K562 (cell line): ENCODE results near the gene HMBS. TPM values are rescaled to one million over a fixed set of nuclear protein-coding genes. Genes with fewer than 3 reads are reported as not detected.

Experiments used
- ATAC-seq: fragments of 200-7000 bp; cut with Tn5 transposase; 3 replicates; pipeline ENCODE4 v1.9.1; 2020; ENCODE audit warnings: moderate library complexity
- BruUV-seq: library from RNA; stranded (reverse); fragments of 400-500 nt; replicated peaks from 2 replicates; lab custom pipeline; 2021; lab: Mats Ljungman, UMichigan
- CTCF ChIA-PET: fragments of 300-600 bp; formaldehyde crosslinking; extraction: SDS; loops from one replicate; lab custom pipeline; 2021; ENCODE audit warnings: low intra/inter-chr PET ratio; lab: Yijun Ruan, JAX
- POLR2A ChIA-PET: fragments of 300-600, 350-650 bp; sonication (Branson Sonifier 250); formaldehyde crosslinking; extraction: SDS; loops from one replicate; lab custom pipeline; 2021; ENCODE audit warnings: antibody characterized with exemption, inconsistent platforms; lab: Yijun Ruan, JAX
- DNase-seq, 4 experiments: peaks; one replicate each; pipeline versions ENCODE4 v3.0.0 to v3.0.0-alpha.2; 2011 to 2018; ENCODE audit warnings: low spot score in 3 of 4, mixed read lengths in 3 of 4; ENCODE audit errors: extremely low read depth in 1 of 4
- FAIRE-seq: peaks from 2 replicates; lab custom pipeline; 2011; peaks lifted over from hg19 to GRCh38; lab: Jason Lieb, UNC
- H2AFZ ChIP-seq: 2 replicates; pipeline ENCODE4 v1.6.0; 2011; ENCODE audit warnings: low read depth, low read length, control low read depth, inconsistent platforms
- H3K27ac ChIP-seq: fragments of 200-600 bp; 3 replicates; pipeline ENCODE4 v1.8.0; 2011; ENCODE audit warnings: low read depth, mild to moderate bottlenecking, control low read depth, inconsistent platforms, low read length, moderate library complexity, mixed read lengths; ENCODE audit errors: extremely low read depth
- H3K27me3 ChIP-seq, 2 experiments: fragments of 300-600 bp in 1 of 2; 2 replicates in 1 of 2; 3 replicates in 1 of 2; pipeline versions ENCODE4 v1.6.0 to v1.8.0; 2011; ENCODE audit warnings: inconsistent platforms in 2 of 2, low read length in 2 of 2, mild to moderate bottlenecking in 1 of 2, mixed read lengths in 1 of 2, moderate library complexity in 1 of 2; ENCODE audit not compliant: control insufficient read depth in 2 of 2, insufficient read depth in 2 of 2
- H3K36me3 ChIP-seq: fragments of 300-600 bp; 3 replicates; pipeline ENCODE4 v1.8.0; 2011; ENCODE audit warnings: mild to moderate bottlenecking, low read length, inconsistent platforms; ENCODE audit not compliant: control insufficient read depth, insufficient read depth
- H3K4me1 ChIP-seq, 2 experiments: fragments of 200-600 bp in 1 of 2; replicated peaks in 1 of 2; 2 replicates in 1 of 2; 3 replicates in 1 of 2; pipeline versions ENCODE4 v1.5.1 to v1.8.0; 2011; ENCODE audit warnings: inconsistent platforms in 2 of 2, low read length in 2 of 2, mild to moderate bottlenecking in 1 of 2, mixed read lengths in 1 of 2, moderate library complexity in 1 of 2; ENCODE audit not compliant: control insufficient read depth in 2 of 2, insufficient read depth in 2 of 2
- H3K4me2 ChIP-seq: 2 replicates; pipeline ENCODE4 v1.6.1; 2011; ENCODE audit warnings: low read length, control low read depth, inconsistent platforms, mixed read lengths; ENCODE audit not compliant: insufficient read depth
- H3K4me3 ChIP-seq: fragments of 200-600 bp; sonication (generic), shearing (Covaris generic); 2 replicates; pipeline ENCODE4 v1.5.1; 2016; ENCODE audit warnings: control low read depth, inconsistent platforms
- H3K79me2 ChIP-seq: fragments of 200-600 bp; 3 replicates; pipeline ENCODE4 v1.8.0; 2011; ENCODE audit warnings: low read length, inconsistent platforms; ENCODE audit not compliant: control insufficient read depth, insufficient read depth
- H3K9ac ChIP-seq, 2 experiments: 2 replicates each; pipeline versions ENCODE4 v1.6.0 to v1.6.1; 2011; ENCODE audit warnings: low read depth in 2 of 2, low read length in 2 of 2, control low read depth in 1 of 2, inconsistent platforms in 1 of 2, mild to moderate bottlenecking in 1 of 2, mixed read lengths in 1 of 2; ENCODE audit not compliant: insufficient read depth in 1 of 2
- H3K9me1 ChIP-seq: one replicate; pipeline ENCODE4 v1.6.0; 2011; ENCODE audit warnings: inconsistent platforms, mild to moderate bottlenecking, low read length, moderate library complexity; ENCODE audit not compliant: control insufficient read depth, insufficient read depth
- H3K9me3 ChIP-seq: replicated peaks from 2 replicates; pipeline ENCODE4 v1.5.1; 2011; ENCODE audit warnings: low read depth, low read length, inconsistent platforms; ENCODE audit not compliant: control insufficient read depth, insufficient read depth
- H4K20me1 ChIP-seq: replicated peaks from 2 replicates; pipeline ENCODE4 v1.6.1; 2011; ENCODE audit warnings: low read length, inconsistent platforms, mixed read lengths; ENCODE audit not compliant: control insufficient read depth, insufficient read depth
- ARID1B ChIP-seq: fragments of 450-650 bp; IDR thresholded peaks from 2 replicates; pipeline ENCODE4 v1.6.1; 2016; ENCODE audit warnings: antibody characterized with exemption, mild to moderate bottlenecking, inconsistent platforms
- ATF3 ChIP-seq, 2 experiments: fragments of 450-650 bp in 1 of 2; sonication (generic) in 1 of 2; formaldehyde crosslinking in 1 of 2; IDR thresholded peaks in 1 of 2; conservative IDR thresholded peaks in 1 of 2; 2 replicates each; pipeline versions ENCODE4 v1.6.1 to v1.8.1; 2016 to 2023; ENCODE audit warnings: mild to moderate bottlenecking in 2 of 2, moderate library complexity in 2 of 2, inconsistent platforms in 1 of 2, missing genetic modification reagents in 1 of 2
- C11orf30 ChIP-seq: fragments of 450-650 bp; IDR thresholded peaks from 2 replicates; pipeline ENCODE4 v1.6.1; 2016; ENCODE audit warnings: low read depth, mild to moderate bottlenecking
- DMBX1 ChIP-seq: fragments of 250-450 bp; sonication (Bioruptor Pico); IDR thresholded peaks from 2 replicates; pipeline ENCODE4 v1.8.0; 2022; ENCODE audit warnings: inconsistent platforms, mild to moderate bottlenecking, moderate library complexity, borderline replicate concordance
- FOSL1 ChIP-seq: fragments of 200-800 bp; sonication (Bioruptor generic); conservative IDR thresholded peaks from 2 replicates; pipeline ENCODE4 v1.6.1; 2016; ENCODE audit warnings: missing genetic modification characterization, missing compliant biosample characterization
- MAFF ChIP-seq: IDR thresholded peaks from 2 replicates; pipeline ENCODE4 v1.6.1; 2012; ENCODE audit warnings: low read length, improper control_type of control experiment
- MAFG ChIP-seq: fragments of 450-650 bp; conservative IDR thresholded peaks from 2 replicates; pipeline ENCODE4 v1.6.1; 2016; ENCODE audit warnings: missing genetic modification characterization, missing compliant biosample characterization
- MCM3 ChIP-seq: fragments of 450-650 bp; IDR thresholded peaks from 2 replicates; pipeline ENCODE4 v1.6.1; 2016
- NFE2 ChIP-seq: IDR thresholded peaks from 2 replicates; pipeline ENCODE4 v1.6.1; 2014; ENCODE audit warnings: antibody characterized with exemption, low read depth
- TAF1 ChIP-seq: IDR thresholded peaks from 2 replicates; pipeline ENCODE4 v1.6.1; 2011; ENCODE audit warnings: mild to moderate bottlenecking, low read length, moderate library complexity; ENCODE audit not compliant: insufficient read depth, control insufficient read depth, severe bottlenecking; ENCODE audit errors: extremely low read depth
- ZEB2 ChIP-seq: fragments of 450-650 bp; IDR thresholded peaks from 2 replicates; pipeline ENCODE4 v1.6.1; 2016
- ZNF830 ChIP-seq: fragments of 250-450 bp; sonication (Bioruptor Pico); IDR thresholded peaks from 2 replicates; pipeline ENCODE4 v1.5.0; 2021; ENCODE audit warnings: mild to moderate bottlenecking
- WGBS: fragments of 100-300 bp; shearing (Covaris generic); methylation state at CpG from one replicate; pipeline ENCODE4 v1.1.6; 2016; ENCODE audit warnings: low coverage, mixed read lengths; ENCODE audit not compliant: insufficient coverage; ENCODE audit errors: missing lambda C conversion rate; 5-methylcytosine and 5-hydroxymethylcytosine counted together
- in situ Hi-C: fragments of 300-500 bp; cut with MboI; formaldehyde crosslinking; loops from 4 replicates; pipeline ENCODE4 v1.15.0; 2018; ENCODE audit warnings: inconsistent platforms, mixed read lengths
- intact Hi-C: fragments of 100-400 bp; cut with micrococcal nuclease; formaldehyde crosslinking; loops from 2 replicates; pipeline ENCODE4 v1.14.2; 2022
- polyA plus RNA-seq, 8 experiments: library from polyadenylated mRNA; depleted of rRNA in 4 of 8; stranded (reverse) in 5 of 8; unstranded in 3 of 8; fragments of >200 nt; fragmentation: Nextera tagmentation in 2 of 8; fragmentation: Illumina TruSeq in 1 of 8; extraction: Ambion mirVana in 2 of 8; extraction: Trizol in 1 of 8; gene quantifications; 2 replicates each; pipeline versions ENCODE4 v1.2.1 to v1.2.3, GENCODE V29; 2011 to 2014; ENCODE audit warnings: inconsistent platforms in 1 of 8, missing spikeins in 1 of 8
- total RNA-seq, 7 experiments: library from RNA; depleted of rRNA in 6 of 7; stranded (reverse); fragments of >200 nt in 6 of 7; fragmentation: Illumina TruSeq in 2 of 7; extraction: Trizol in 2 of 7; gene quantifications; 2 replicates each; pipeline versions ENCODE4 v1.2.1 to v1.2.3, GENCODE V29; 2011 to 2021; ENCODE audit warnings: low replicate concordance in 1 of 7
- TF ChIP-seq, protein P1 (sequence below): fragments of 450-650 bp; IDR thresholded peaks from 2 replicates; pipeline ENCODE4 v1.6.1; 2017; ENCODE audit warnings: antibody characterized with exemption
- TF ChIP-seq, protein P2 (sequence below): fragments of 250-450 bp; sonication (Bioruptor Pico); IDR thresholded peaks from 2 replicates; pipeline ENCODE4 v1.8.0; 2021; ENCODE audit warnings: moderate library complexity, mild to moderate bottlenecking, inconsistent platforms
- TF ChIP-seq, protein P3 (sequence below): fragments of 250-450 bp; sonication (Bioruptor Pico); IDR thresholded peaks from 2 replicates; pipeline ENCODE4 v1.4.0; 2020; ENCODE audit warnings: borderline replicate concordance

The HMBS gene
- total and polyA plus RNA-seq, 9 of the 15 experiments (the other 6 are each of a cell fraction or from before 2014, with no cell fraction given) = 56.9 to 385 (median 286) TPM

- Histone ChIP-seq H4K20me1 (no peaks in the 10 kb centered on the region), H3K4me3 (no peak overlapping the region), H3K4me1 (peaks cover 6% of the 10 kb centered on the region in 2 experiments; a peak in 3 of 5 replicates), H3K79me2 (no peaks in the 10 kb centered on the region), H3K27me3 (no peaks in the 10 kb centered on the region), H3K9ac (no peak overlapping the region), H2AFZ (no peak overlapping the region), H3K36me3 (peaks cover 27% of the 10 kb centered on the region; the same call in 2 of the 3 replicates), H3K9me1 (no peaks in the 10 kb centered on the region), H3K9me3 (no peaks in the 10 kb centered on the region), H3K27ac (peak overlapping the region; percentile 29; the same call in 1 of the 3 replicates), H3K4me2 (no peak overlapping the region)
- in situ Hi-C loops (no loop called here), intact Hi-C loops (no loop called here)
- FAIRE-seq (no peak), DNase-seq (peak in 3 of 4 experiments; percentile 2 to 44 (median 12)), ATAC-seq (peak; percentile 11)
- POLR2A ChIA-PET = interaction anchor here (0.6 to 9.3 kb wide), 7 partner anchors 9 to 326 kb away, joined by 3 to 132 read pairs (median 3); partner anchors contain the start of genes HINFP, HMBS and HYOU1
- BruUV-seq = no TSS peak
- 31% methylated on average over 3 of the region's 4 CpGs for WGBS
- CTCF ChIA-PET = interaction anchor here (0.6 kb wide), 1 partner anchor 153 kb away, joined by 4 read pairs; no protein-coding TSS in a partner anchor
- TF ChIP-seq DMBX1 (CRISPR knock-in tag) (no peak), NFE2 (peak; percentile 43; the same call in 1 of the 2 replicates), ZEB2 (0 out of 2 replicates have a peak, but pooled peaks have one; percentile 18), TAF1 (no peak), ZNF830 (CRISPR knock-in tag) (no peak), MCM3 (no peak), ATF3 (IDR thresholded peaks at IDR 0.05) (peak; percentile 30; the same call in 1 of the 2 replicates), ATF3 (CRISPR knock-in tag; conservative IDR thresholded peaks at IDR 0.05) (no peak), FOSL1 (tag) (peak; percentile 50), MAFG (tag) (peak; percentile 39; the same call in 1 of the 2 replicates), C11orf30 (peak; percentile 66), ARID1B (no peak), MAFF (peak; percentile 33; the same call in 1 of the 2 replicates)
- TF ChIP-seq, protein P1, sequence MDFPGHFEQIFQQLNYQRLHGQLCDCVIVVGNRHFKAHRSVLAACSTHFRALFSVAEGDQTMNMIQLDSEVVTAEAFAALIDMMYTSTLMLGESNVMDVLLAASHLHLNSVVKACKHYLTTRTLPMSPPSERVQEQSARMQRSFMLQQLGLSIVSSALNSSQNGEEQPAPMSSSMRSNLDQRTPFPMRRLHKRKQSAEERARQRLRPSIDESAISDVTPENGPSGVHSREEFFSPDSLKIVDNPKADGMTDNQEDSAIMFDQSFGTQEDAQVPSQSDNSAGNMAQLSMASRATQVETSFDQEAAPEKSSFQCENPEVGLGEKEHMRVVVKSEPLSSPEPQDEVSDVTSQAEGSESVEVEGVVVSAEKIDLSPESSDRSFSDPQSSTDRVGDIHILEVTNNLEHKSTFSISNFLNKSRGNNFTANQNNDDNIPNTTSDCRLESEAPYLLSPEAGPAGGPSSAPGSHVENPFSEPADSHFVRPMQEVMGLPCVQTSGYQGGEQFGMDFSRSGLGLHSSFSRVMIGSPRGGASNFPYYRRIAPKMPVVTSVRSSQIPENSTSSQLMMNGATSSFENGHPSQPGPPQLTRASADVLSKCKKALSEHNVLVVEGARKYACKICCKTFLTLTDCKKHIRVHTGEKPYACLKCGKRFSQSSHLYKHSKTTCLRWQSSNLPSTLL = no peak
- TF ChIP-seq, protein P2, sequence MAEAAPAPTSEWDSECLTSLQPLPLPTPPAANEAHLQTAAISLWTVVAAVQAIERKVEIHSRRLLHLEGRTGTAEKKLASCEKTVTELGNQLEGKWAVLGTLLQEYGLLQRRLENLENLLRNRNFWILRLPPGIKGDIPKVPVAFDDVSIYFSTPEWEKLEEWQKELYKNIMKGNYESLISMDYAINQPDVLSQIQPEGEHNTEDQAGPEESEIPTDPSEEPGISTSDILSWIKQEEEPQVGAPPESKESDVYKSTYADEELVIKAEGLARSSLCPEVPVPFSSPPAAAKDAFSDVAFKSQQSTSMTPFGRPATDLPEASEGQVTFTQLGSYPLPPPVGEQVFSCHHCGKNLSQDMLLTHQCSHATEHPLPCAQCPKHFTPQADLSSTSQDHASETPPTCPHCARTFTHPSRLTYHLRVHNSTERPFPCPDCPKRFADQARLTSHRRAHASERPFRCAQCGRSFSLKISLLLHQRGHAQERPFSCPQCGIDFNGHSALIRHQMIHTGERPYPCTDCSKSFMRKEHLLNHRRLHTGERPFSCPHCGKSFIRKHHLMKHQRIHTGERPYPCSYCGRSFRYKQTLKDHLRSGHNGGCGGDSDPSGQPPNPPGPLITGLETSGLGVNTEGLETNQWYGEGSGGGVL = no peak
- TF ChIP-seq, protein P3, sequence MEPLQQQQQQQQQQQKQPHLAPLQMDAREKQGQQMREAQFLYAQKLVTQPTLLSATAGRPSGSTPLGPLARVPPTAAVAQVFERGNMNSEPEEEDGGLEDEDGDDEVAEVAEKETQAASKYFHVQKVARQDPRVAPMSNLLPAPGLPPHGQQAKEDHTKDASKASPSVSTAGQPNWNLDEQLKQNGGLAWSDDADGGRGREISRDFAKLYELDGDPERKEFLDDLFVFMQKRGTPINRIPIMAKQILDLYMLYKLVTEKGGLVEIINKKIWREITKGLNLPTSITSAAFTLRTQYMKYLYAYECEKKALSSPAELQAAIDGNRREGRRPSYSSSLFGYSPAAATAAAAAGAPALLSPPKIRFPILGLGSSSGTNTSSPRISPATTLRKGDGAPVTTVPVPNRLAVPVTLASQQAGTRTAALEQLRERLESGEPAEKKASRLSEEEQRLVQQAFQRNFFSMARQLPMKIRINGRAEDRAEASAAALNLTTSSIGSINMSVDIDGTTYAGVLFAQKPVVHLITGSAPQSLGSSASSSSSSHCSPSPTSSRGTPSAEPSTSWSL (CRISPR knock-in tag) = no peak
Observed at GRCh38 chr11:119041821-119042514, 42.7 kb upstream of the HMBS start.
